Vein endothelial cell (primary cell): ENCODE measurements around the gene AVEN. TPM values are rescaled to one million over a fixed set of nuclear protein-coding genes. Genes with fewer than 3 reads are reported as not detected.

Experiments
- total RNA-seq: library from RNA; depleted of rRNA; stranded (reverse); fragments of >200 nt; gene quantifications from 2 replicates; pipeline ENCODE4 v1.2.3, GENCODE V29; 2012

AVEN gene
- total RNA-seq, result 23.8 and 29.6 TPM in 2 replicates

GRCh38 chr15:34038871-34039789 lies at the start of gene AVEN:
AVEN (minus strand) TSS chr15:34039204; CDS start chr15:34039046, 158 bp downstream.

GRCh38 chr15:33968224-33968623 lies 70.8 kb downstream of the AVEN start, which contains the start of gene CHRM5:
CHRM5 (plus strand) TSS chr15:33968497; CDS start chr15:34062718, 94,221 bp downstream.

Other genes starting within 250 kb of the AVEN start
- not detected in 2 replicates for gene CHRM5, start 70.7 kb downstream of the AVEN start, total RNA-seq
- 30.4 and 36.0 TPM in 2 replicates for gene EMC7, start 62.7 kb upstream of the AVEN start, total RNA-seq
- gene PGBD4, start 62.9 kb upstream of the AVEN start, total RNA-seq, result 1.2 and 1.3 TPM in 2 replicates
- gene KATNBL1, start 170.9 kb upstream of the AVEN start, total RNA-seq, result 42.8 and 61.0 TPM in 2 replicates
- gene EMC4, start 185.8 kb upstream of the AVEN start, total RNA-seq, result 111 and 122 TPM in 2 replicates